HAP-1 (cell line): ENCODE results near the gene NRG3.
"Not testable (repeated sequence)": the region's sequence is repeated elsewhere in the genome, so short reads cannot be mapped to it uniquely, and the experiment has no call there.

Source experiments
- DNase-seq, 2 experiments: peaks; one replicate each; pipeline ENCODE4 v3.0.0-alpha.2; 2016 to 2020; ENCODE audit warnings: low spot score in 2 of 2
- H3K27me3 ChIP-seq: fragments of 250-450 bp; sonication (Bioruptor Pico); 2 replicates; pipeline ENCODE4 v1.5.1; 2020; ENCODE audit warnings: low read depth, mild to moderate bottlenecking, moderate library complexity
- H3K36me3 ChIP-seq: fragments of 250-450 bp; sonication (Bioruptor Pico); replicated peaks from 2 replicates; pipeline ENCODE4 v1.5.1; 2020; ENCODE audit warnings: mild to moderate bottlenecking
- H3K4me1 ChIP-seq: fragments of 250-450 bp; sonication (Bioruptor Pico); 2 replicates; pipeline ENCODE4 v1.5.1; 2020; ENCODE audit warnings: mild to moderate bottlenecking
- H3K4me3 ChIP-seq: fragments of 250-450 bp; sonication (Bioruptor Pico); 2 replicates; pipeline ENCODE4 v1.5.1; 2020; ENCODE audit warnings: mild to moderate bottlenecking, moderate library complexity
- H3K9me3 ChIP-seq: fragments of 250-450 bp; sonication (Bioruptor Pico); 2 replicates; pipeline ENCODE4 v1.5.1; 2020; ENCODE audit warnings: mild to moderate bottlenecking, moderate library complexity
- in situ Hi-C: fragments of 300-500 bp; cut with MboI; formaldehyde crosslinking; loops from 3 replicates; pipeline ENCODE4 v1.14.3; 2020; ENCODE audit warnings: low sequenced_read_pairs, inconsistent platforms, mixed read lengths

The NRG3 gene

DNA sequence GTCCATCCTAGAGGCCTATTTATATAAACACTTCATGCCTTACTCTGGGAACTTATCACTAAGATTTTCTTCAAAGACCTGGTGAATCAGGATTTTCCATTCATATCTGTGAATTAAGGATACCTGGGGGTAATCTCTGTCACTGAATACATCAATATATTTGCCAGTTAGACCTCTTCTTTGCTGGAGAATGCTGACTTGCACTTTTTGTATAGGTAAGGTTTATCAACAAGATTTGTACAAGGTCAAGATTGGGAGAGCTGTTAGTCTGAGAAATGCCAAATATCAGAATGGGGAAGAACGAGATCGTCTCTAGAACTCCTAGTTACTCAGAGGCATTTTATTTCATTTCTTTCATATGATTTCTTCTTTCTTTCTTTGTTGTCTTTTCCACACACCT is 1060.0 kb downstream of the NRG3 start:
- Histone ChIP-seq H3K27me3 (no peaks in the 10 kb centered on the region), H3K4me1 (no peaks in the 10 kb centered on the region), H3K4me3 (no peak overlapping the region), H3K9me3 (no peaks in the 10 kb centered on the region), H3K36me3 (no peaks in the 10 kb centered on the region)
- DNase-seq, result no peak
- in situ Hi-C loops, result no loop called here

DNA sequence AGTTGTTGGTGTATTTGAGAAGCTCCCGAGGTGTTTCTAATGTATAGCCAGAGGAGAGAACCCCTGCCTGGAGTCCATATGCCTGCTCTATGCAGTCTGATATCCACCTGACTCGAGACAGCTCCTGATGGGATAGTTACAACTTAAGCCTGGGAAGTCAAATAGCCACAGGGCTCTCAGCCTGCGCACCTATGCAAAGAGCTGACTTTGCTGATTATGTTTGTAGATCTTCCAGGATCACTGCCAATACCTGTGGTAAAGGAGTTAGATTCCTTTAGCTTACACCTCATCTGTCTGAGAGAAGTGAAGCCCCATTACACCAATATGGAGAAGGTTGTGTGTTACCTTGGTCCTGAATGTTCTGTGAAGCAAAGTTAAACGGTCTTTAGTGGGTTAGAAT is 1063.3 kb downstream of the NRG3 start:
- Histone ChIP-seq H3K9me3 (no peaks in the 10 kb centered on the region), H3K36me3 (no peaks in the 10 kb centered on the region), H3K4me3 (no peak overlapping the region), H3K27me3 (no peaks in the 10 kb centered on the region), H3K4me1 (no peaks in the 10 kb centered on the region)
- DNase-seq, result no peak
- in situ Hi-C loops, result no loop called here

DNA sequence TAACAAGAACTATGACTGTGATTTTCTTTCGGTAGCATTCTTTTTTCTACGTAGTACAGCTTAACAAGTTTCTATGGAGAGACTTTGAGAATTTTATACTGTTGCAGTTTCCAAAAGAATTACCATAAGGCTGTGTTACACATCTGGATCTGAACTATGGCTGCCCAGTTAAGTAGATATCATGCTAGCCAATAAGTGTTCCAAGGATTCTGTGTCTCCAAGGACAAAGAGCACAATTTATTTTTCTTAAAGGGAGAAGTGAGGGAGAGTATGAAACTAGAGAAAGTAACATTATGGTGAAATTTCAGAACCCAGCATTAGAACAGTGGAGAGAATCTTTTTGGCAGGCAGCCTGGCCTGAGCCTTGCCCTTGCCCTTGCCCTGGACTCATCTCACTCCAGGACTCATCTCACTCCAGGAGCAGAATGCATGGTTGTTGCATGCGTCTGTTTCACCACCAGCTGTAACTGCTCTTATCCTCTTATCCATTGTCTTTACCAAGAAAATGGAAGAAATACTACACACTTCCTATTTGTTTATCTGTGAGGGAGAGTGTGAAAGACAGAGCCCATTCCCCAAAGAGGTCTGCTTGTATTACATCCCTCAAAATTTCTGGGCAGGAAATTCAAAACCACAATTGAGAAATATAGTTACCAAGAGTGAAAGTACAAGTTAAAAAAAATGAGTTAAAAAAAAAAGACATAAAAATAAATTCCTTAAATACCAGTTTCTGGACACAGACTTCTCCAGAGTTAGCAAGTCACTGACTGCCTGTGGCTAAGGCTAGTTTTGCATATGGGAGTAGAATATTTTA is 1067.5 kb downstream of the NRG3 start:
- in situ Hi-C loops, result no loop called here
- H3K36me3 ChIP-seq, result no peaks in the 10 kb centered on the region
- no peaks in the 10 kb centered on the region for H3K4me1 ChIP-seq
- no peaks in the 10 kb centered on the region for H3K9me3 ChIP-seq
- no peak for DNase-seq
- H3K4me3 ChIP-seq, result no peak overlapping the region
- H3K27me3 ChIP-seq, result no peaks in the 10 kb centered on the region

DNA sequence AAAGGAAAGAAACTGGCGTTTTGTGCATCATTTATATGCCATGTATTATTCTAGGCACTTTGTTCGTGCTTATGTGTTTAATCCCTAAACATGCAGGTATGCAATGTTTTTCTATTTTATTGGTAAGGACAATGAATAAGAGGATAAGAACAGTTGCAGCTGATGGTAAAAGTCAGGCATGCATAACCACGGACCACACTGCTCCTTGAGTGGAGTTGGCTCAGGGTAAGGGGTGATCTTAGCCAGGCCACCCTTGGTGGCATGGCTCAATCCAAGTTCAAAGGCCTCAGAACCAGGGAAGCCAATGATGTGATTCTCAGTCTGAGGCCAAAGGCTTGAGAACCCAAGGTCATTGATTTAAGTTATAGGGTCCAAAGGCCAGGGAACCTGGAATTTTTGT is 1068.1 kb downstream of the NRG3 start:
- H3K9me3 ChIP-seq, result no peaks in the 10 kb centered on the region
- no peaks in the 10 kb centered on the region for H3K36me3 ChIP-seq
- in situ Hi-C loops, result no loop called here
- H3K4me1 ChIP-seq, result no peaks in the 10 kb centered on the region
- no peaks in the 10 kb centered on the region for H3K27me3 ChIP-seq
- no peak overlapping the region for H3K4me3 ChIP-seq
- no peak for DNase-seq

DNA sequence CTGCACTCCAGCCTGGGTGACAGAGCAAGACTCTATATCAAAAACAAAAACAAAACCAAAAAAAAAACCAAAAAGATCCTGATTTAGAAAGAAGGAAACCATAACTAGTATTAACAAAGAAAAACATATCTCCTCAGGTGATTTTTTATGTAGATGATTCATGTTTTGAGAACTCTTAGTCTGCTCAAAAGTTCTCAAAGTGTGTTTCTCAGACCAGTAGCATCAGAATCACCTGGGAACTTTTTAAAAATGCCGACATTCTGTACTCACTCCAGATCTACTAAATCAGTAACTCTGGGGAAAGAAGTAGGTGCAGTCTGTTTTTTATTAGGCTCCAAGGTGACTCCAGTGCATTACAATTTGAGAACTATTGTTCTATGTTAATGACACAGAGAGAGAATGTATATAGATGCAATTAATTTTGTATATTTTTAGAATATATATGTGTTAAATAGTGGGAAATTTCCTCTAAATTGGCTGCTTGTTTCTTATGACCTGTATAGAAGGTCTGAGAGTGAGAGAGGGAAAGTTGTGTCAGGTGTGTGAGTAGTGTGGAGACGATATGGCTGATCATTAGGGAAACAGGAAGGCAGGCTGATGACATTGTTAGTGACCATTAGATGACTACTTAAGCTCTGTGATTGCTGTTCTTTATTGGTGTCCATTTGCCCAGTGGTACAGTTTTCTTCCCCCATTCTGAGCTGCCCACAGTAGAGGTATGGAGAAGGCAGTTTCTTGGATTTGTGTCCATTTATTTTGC is 1075.0 kb downstream of the NRG3 start:
- no peaks in the 10 kb centered on the region for H3K27me3 ChIP-seq
- DNase-seq, result no peak
- H3K9me3 ChIP-seq, result no peaks in the 10 kb centered on the region
- in situ Hi-C loops, result no loop called here
- no peaks in the 10 kb centered on the region for H3K36me3 ChIP-seq
- no peaks in the 10 kb centered on the region for H3K4me1 ChIP-seq
- no peak overlapping the region for H3K4me3 ChIP-seq

DNA sequence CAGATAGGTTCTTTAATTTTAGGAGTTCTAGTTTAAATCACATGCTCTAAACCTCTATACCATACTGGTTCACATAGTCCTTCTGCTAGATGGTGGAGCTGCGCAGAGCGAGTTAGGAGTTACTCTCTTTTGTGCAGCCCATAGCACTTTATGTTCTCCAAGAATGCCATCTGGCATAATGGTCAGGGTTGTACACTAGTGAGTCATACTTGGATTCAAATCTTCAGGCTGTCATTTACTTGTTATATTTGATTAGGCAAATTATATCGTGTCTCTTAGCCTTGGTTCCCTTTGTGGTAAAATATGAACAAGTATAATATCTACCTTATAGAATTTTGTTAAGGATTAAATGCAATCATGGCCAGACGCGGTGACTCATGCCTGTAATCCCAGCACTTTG is 1078.3 kb downstream of the NRG3 start:
- Histone ChIP-seq H3K4me1 (no peaks in the 10 kb centered on the region), H3K36me3 (no peaks in the 10 kb centered on the region), H3K4me3 (no peak overlapping the region), H3K9me3 (no peaks in the 10 kb centered on the region), H3K27me3 (no peaks in the 10 kb centered on the region)
- in situ Hi-C loops, result no loop called here
- no peak for DNase-seq

DNA sequence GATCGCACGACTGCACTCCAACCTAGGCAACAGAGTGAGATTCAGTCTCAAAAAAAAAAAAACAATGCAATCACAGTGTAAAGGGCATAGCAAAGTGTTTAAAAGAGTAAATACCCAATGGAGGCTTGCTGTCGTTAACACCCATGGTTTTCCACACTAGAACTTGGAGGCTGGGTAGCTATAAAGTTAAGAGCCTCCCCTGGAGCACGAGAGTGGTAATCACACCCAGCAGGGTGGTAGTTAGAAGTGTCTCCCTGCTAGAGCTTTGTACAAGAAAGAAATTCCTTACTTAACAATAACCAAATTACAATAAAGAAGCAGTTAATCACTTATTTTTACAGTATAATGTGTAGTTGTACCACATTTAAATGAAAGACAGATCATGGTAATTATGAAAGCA is 1078.9 kb downstream of the NRG3 start:
- in situ Hi-C loops, result no loop called here
- DNase-seq, result no peak
- no peaks in the 10 kb centered on the region for H3K4me1 ChIP-seq
- H3K4me3 ChIP-seq, result no peak overlapping the region
- H3K9me3 ChIP-seq, result no peaks in the 10 kb centered on the region
- no peaks in the 10 kb centered on the region for H3K27me3 ChIP-seq
- H3K36me3 ChIP-seq, result no peaks in the 10 kb centered on the region

DNA sequence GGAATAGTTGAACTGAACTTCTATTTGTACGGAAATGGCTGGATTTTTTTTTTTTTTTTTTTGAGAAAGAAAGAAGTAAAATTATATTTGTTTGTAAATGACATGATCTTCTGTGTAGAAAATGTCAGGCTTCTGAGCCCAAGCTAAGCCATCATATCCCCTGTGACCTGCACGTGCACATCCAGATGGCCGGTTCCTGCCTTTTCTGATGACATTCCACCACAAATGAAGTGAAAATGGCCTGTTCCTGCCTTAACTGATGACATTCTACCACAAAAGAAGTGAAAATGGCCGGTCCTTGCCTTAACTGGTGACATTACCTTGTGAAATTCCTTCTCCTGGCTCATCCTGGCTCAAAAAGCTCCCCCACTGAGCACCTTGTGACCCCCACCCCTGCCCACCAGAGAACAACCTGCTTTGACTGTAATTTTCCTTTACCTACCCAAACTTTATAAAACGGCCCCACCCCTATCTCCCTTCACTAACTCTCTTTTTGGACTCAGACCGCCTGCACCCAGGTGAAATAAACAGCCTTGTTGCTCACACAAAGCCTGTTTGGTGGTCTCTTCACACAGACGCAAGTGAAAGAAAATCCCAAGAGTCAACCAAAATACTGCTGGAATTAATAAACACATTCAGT is 1085.5 kb downstream of the NRG3 start:
- in situ Hi-C loops, DNase-seq: not testable (repeated sequence)

DNA sequence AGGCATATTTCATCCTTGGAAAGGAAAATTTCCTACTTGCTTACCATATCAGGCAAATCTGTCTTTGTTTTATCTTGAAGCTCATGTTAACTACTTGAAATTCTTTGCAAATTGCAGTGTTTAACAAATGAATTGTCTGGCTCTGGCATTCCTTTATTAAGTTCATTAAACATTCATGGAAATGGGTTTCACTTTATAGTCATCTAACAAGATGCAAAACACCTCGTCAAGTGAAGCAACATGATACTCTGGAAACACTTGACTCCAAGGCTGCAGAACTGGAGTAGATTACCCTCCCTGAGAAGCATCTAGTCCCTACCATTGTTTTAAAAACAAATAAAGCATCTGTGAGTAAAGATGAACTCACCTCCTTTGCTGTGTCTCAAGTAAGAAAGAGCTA is 1086.9 kb downstream of the NRG3 start:
- in situ Hi-C loops, result no loop called here
- H3K4me3 ChIP-seq, result no peak overlapping the region
- no peaks in the 10 kb centered on the region for H3K4me1 ChIP-seq
- H3K36me3 ChIP-seq, result no peaks in the 10 kb centered on the region
- H3K9me3 ChIP-seq, result no peaks in the 10 kb centered on the region
- no peaks in the 10 kb centered on the region for H3K27me3 ChIP-seq
- DNase-seq, result no peak

More for the DNA sequence above, 1085.5 kb downstream of the NRG3 start:
- H3K9me3 ChIP-seq, H3K4me3 ChIP-seq, H3K4me1 ChIP-seq, H3K36me3 ChIP-seq, H3K27me3 ChIP-seq: not testable (repeated sequence)

DNA sequence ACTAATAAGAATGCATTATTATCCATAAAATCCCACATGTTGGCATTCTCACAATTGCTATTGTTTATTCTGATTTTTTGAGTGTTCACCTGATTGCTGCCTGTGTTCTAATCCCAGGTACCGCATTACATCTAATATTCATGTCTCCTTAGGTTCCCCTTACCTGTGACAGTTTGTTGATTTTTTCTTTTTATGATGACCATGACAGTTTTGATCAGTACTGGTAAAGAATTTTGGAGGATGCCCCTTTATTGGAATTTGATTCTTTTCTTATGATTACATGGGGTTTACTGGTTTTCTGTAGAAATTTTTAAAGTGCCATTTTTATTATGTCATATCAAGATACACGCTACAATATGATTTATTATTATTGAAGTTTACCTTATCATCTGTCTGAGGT is 1091.1 kb downstream of the NRG3 start:
- H3K36me3 ChIP-seq, result no peaks in the 10 kb centered on the region
- H3K9me3 ChIP-seq, result no peaks in the 10 kb centered on the region
- H3K4me3 ChIP-seq, result no peak overlapping the region
- H3K27me3 ChIP-seq, result no peaks in the 10 kb centered on the region
- in situ Hi-C loops, result no loop called here
- H3K4me1 ChIP-seq, result no peaks in the 10 kb centered on the region
- no peak for DNase-seq

DNA sequence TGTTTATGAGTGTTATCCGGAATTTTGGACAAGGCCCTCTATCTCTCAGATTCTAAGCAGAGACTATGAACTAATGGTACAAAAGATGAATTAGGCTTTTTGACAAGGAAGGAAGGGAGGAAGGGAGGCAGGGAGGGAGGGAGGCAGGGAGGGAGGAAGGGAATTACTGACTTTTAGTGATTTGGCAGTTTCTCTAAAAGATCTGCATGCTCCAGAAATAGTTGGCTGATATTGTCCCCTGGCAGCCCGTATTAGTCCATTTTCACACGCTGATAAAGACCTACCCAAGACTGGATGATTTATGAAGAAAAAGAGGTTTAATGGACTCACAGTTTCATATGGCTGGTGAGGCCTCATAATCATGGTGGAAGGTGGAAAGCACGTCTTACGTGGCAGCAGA is 1093.5 kb downstream of the NRG3 start:
- Histone ChIP-seq H3K36me3 (no peaks in the 10 kb centered on the region), H3K9me3 (no peaks in the 10 kb centered on the region)
- no peak for DNase-seq

DNA sequence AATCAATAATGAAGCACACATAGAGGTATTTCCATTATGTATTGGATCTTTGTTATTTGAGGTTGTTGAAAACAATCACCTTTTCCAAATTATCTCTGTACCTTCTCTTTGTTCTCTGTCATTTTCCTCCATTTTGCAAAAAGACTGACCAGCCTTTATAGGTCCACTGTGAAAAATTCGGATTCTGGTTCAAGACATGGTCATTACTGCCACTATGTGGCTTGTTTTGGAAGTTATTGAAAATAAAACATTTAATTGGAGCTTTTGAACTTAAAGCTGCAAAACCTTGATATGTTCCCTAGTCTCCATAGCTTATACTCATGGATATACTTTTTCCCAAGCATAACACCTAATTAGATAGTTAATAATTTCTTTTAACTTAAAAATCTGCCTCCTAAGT is 1094.4 kb downstream of the NRG3 start:
- Histone ChIP-seq H3K4me1 (no peaks in the 10 kb centered on the region), H3K9me3 (no peaks in the 10 kb centered on the region), H3K4me3 (no peak overlapping the region), H3K36me3 (no peaks in the 10 kb centered on the region), H3K27me3 (no peaks in the 10 kb centered on the region)
- DNase-seq, result no peak
- in situ Hi-C loops, result no loop called here

More for the DNA sequence above, 1093.5 kb downstream of the NRG3 start:
- no peaks in the 10 kb centered on the region for H3K4me1 ChIP-seq
- in situ Hi-C loops, result no loop called here
- H3K4me3 ChIP-seq, result no peak overlapping the region
- no peaks in the 10 kb centered on the region for H3K27me3 ChIP-seq

DNA sequence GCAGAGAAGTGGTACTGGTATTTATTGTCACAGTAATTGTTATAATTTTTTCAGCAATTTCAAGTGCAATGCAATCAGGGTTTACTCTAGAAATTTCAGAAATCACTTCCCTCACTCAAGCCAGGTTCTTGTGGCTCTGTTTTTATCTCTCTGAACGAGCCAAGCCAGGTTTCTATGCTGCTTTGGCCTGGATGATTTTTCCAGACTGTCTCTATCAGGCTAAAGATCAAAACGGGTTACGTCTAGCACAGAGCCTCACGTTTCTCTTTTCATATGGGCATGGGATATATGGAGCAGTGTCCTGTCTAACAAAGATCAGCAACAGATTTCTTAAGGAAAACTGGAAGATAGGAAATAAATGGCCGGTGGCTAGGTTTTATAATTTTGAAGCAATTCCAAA is 1105.3 kb downstream of the NRG3 start:
- Histone ChIP-seq H3K4me3 (no peak overlapping the region), H3K4me1 (no peaks in the 10 kb centered on the region), H3K36me3 (no peaks in the 10 kb centered on the region), H3K9me3 (no peaks in the 10 kb centered on the region), H3K27me3 (no peaks in the 10 kb centered on the region)
- in situ Hi-C loops, result no loop called here
- DNase-seq, result no peak

DNA sequence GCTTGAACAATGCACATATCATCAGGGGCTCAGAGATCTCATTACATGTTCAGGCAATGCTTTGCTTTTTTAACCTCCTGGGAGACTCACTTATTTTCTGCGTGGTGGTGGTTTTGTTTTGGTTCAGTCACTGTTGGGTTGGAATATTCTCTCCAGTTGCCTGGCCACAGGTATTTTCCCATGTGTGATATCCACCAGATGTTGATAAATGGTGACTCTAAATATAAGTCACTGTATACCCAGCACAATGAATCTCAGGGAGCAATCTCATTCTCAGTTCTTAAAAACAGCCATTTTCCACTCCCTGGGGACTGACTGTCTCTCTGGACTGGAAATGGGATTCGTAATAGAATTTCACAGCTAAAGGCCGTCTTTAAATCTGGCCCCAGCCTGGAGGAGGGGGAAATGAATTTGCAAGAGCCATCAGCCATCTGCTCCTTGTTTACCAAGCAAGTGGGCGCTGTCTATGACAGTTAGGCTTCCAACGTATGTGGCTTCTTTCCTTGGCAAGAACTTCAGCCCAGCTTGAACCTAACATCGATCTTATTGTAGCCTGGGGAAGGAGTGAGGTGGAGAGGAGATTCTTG is 1106.2 kb downstream of the NRG3 start:
- no peaks in the 10 kb centered on the region for H3K27me3 ChIP-seq
- no peaks in the 10 kb centered on the region for H3K36me3 ChIP-seq
- in situ Hi-C loops, result no loop called here
- DNase-seq, result no peak
- no peaks in the 10 kb centered on the region for H3K9me3 ChIP-seq
- H3K4me1 ChIP-seq, result no peaks in the 10 kb centered on the region
- no peak overlapping the region for H3K4me3 ChIP-seq
